Measurements from ENCODE around the gene MYH9.
"Not testable (repeated sequence)": the region's sequence is repeated elsewhere in the genome, so short reads cannot be mapped to it uniquely, and the experiment has no call there.

MYH9 gene

DNA sequence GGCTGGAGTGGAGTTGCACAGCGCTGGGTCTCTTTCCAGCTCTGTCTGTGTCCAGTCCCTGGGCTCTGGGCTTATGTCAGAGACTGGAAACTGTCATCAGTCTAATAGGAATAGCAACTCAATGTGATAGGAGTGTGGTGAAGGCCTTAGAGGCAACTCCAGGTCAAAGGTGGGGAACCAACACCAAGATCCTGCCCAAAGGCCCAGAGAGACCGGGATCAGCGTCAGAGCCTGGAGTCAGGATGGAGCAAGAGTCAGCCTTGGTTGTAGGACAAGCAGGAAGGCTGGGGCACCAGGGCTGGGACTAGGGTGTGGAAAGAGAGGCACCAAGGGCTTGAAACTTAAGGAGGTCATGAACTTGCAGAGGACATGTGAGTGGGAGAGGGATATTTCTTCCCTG is 125.5 kb downstream of the MYH9 start:
- not testable (repeated sequence) for DNase-seq

DNA sequence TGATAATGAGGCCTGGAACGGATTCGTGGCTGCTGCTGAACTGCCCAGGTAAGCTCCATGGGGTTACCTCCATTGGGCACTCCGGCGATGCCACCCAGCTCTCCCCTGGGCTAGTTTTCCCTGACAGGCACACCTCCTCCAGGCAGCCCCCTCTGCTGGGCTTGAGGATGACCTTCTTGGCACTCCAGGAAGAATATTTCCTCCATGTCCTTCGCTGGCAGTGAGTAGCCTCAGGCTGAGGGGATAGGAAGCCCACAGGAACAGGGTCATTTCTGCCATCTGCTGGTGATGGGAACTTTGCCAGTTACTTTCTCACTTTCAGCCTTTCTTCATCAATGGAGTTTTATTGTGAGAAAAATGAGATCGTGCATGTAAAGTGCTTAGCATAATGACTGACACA is 126.1 kb downstream of the MYH9 start:
- not testable (repeated sequence) for DNase-seq

DNA sequence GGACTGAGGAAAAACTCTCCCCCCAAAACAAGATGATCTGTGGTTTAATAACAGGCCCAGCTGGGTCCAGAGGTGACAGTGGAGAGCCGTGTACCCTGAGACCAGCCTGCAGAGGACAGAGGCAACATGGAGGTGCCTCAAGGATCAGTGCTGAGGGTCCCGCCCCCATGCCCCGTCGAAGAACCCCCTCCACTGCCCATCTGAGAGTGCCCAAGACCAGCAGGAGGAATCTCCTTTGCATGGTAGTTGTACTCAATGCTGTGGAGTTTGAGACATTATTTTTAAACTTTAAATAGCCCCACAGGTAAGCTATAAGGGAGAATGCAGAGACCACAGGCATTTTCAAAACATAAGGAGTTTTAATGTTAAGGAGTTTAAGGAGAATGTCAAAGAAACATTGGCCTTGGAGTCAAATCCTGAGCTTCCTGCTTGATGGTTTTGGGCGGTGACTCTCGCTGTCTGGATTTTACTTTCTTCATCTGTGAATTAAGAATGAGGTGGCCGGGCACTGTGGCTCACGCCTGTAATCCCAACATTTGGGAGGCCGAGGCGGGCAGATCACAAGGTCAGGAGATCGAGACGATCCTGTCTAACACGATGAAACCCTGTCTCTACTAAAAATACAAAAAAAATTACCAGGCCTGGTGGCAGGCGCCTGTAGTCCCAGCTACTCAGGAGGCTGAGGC is 128.0 kb downstream of the MYH9 start:
- no peak for DNase-seq

DNA sequence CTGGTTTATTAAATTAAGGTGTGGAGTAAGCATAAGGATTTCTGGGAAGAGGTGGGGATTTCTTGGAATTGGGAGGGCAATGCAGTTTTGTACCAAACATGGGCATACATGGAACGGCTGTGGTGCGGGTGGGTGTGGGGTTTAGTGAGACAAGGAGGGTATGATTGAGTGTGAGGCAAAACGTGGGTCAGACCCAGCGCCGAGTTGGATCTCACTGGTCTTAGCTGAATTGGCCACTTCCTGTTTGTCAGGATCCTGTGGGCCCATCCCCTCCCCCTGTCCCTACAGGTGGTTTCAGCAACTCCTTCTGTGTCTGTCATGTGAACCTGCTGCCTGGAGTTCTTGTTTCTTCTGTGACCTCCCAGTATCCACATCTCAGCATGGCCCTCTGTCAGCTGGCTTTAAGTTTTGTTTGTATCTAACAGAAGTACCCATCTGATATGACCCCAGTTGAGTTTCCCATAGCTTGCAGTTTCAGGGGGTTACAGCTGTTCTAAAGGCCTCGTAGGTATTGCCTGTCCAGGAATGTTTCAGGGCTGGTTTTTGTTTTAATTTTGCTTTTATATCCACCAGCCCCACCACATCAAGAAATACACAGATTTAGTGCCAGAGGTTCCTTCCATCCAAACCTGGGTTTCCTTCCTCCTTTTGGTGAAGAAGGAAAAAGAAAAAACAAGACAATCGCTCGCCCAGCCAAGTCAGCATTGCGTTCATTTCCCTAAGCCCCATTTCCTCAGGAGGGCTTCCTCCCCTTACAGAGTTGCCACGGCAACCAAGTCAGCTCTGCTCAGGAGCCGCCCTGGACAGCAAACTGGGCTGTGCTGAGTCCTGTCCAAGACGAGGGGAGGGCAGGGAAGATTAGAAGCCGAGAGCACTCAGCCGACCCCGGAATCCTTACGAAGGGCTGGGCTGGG is 128.8 kb downstream of the MYH9 start:
- peak; percentile 35 for DNase-seq

DNA sequence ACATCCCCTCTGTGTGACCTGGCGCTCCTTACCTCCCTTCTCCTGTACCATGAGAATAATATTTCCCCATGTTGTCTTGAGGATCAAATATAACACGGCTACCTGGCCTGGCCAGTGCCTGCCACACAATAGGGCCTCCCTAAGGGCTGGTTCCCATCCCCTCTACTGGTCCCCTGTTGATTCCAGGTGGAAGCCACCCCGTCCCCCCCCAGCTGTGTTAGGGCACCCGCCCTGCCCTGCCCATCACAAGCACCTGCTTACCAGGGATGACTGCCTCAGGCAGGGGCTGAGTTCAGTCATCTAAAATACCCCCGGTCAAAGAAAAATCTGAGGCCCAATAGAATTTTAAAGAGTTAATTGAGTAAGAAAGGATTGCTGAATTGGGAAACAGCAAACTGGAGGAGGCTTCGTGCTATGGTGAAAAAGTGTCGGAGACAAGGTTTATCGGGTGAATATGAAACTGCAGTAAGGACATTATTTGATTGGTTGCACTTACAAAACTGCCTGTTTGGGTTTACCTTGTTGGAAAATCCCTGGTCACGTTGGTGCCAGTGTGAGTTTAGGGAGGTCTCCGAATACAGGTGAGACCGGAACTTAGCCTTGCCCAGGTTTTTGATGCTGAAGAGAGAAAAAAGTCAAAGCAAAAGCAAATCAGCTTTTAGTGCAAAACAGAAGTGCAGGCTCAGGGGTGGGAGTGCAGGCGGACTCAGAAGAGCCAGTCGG is 129.7 kb downstream of the MYH9 start:
- no peak for DNase-seq

DNA sequence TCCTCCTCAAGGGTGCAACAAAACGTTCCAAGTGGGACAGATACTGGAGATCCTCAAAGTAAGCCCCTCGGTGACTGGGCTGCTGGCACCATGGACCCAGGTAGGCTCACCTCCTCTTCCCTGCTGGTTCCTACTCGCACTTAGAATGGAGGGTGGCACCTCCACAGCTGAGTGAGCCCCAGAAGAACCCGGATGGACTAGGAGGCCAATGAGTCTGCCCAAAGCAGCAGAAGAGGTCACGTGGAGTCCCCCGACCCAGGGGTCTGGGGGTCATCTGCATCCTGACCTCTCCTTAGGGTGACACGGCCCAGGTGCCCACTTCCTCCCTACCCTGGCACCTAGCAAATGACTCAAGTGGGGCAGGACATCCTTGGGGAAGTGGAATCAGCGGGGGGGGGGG is 130.5 kb downstream of the MYH9 start:
- DNase-seq: no peak

DNA sequence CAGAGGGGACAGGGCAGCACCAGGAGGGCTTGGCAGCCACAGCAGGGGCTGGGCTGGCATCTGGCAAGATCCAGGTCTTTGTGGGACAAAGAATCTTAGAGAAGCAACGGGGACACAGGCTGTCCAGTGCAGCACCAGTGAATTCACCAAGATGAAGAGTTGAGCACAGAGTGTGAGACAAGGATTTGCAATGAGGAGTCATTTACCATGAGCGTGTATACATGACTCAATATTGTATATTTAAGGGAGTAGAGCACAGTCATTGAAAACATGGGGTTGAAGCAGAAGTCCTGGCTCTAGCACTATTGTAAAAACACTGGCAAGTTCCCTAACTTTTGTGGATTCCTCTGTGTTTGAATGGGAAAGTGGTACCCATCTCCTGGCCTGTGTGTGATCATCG is 131.3 kb downstream of the MYH9 start:
- no peak for DNase-seq

DNA sequence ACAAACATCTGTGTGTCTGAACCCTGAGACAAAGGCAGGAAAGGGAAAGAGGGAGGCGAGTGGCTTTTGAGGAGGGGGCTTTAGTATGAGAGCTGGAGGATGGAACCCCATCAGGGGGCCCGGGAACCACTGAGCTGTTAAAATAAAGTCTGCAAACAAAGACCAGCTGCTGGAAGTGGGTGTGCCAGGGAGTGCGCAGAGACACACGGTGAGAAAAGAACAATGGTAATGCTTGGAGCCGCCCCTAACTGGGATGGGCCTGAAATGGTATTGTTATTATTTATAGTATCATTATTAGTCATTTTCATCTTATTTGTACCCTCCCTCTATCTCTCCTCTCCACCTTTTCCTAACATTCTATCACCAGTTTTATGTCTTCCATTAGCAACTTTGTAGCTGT is 132.2 kb downstream of the MYH9 start:
- not testable (repeated sequence) for DNase-seq

DNA sequence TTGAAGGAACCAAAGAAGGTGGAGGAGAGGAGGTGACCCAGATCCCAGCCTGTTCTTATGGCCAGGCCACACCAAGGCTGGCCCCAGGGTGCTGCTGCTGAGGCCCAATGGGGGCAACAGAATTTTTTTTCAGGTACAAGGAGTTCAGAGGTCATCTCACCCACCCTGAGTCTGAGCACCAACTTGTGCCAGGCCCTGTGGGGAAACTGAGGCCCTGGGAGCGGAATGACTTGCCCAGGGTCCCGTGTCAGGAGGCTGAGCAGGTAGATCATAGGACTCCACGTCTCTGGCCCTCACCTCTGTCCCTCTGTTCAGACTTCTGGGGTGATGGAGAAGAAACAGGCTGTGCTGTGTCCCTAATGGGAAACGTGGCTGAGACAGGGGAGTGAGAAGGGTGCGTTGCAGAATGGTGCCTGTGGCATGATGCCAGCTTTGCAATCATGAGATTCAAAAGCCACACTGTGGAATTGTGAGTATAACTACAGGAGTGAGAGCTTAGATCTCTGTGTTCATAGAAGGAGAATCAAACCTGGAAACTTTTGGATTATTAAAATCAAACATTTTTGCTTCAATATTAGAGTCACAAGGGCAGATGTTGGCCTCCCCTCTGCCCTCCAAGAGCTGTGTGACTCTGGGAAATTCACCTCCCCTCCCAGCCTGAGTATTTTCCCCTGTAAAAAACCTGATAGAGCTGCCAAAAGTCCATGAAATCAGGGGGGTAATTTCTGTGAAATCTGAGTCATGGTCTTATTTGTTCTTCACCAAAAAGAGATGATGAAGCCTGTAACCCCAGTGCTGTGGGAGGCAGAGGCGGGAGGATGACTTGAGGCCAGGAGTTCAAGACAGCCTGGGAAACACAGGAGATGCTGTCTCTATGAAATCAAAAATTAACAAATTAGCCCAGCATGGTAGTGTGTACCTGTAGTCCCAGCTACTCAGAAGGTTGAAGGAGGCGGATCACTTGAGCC is 134.0 kb downstream of the MYH9 start:
- peak; percentile 46 for DNase-seq

DNA sequence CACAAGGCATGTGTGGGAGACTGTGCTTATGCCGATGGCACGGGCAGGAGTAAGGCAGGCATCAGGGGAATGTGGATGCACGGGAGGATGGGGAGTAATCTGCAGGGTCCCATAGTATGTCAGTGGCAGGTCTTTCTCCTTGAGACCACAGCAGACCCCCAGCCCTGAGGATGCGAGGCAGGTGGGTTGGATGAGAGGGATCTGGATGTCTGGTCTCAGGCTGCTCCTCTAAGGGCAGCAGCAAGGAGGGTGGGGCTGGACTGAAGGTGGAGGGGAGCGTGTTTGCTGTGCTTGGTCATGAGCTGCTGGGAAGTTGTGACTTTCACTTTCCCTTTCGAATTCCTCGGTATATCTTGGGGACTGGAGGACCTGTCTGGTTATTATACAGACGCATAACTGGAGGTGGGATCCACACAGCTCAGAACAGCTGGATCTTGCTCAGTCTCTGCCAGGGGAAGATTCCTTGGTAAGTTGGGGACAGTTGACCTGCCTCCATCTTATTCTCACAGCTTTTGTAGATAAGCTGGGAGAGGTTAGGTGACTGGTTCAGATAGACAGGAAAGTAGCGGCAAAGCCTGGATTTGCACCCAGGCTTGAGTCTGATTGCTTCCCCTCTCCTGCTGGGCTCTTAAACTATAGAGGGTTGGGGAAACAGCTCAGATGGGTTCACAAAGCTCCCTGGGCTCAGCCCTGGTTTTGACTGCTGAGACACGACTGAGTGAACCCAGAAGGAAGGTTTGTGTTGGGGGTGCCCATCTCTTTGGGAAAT is 134.8 kb downstream of the MYH9 start, which contains the start of gene APOL1:
Gene APOL1 (plus strand): TSS at position 380 of the 769 bp plus-strand sequence. CDS start 1,823 bp downstream, outside the sequence.
- peak; percentile 54 for DNase-seq

DNA sequence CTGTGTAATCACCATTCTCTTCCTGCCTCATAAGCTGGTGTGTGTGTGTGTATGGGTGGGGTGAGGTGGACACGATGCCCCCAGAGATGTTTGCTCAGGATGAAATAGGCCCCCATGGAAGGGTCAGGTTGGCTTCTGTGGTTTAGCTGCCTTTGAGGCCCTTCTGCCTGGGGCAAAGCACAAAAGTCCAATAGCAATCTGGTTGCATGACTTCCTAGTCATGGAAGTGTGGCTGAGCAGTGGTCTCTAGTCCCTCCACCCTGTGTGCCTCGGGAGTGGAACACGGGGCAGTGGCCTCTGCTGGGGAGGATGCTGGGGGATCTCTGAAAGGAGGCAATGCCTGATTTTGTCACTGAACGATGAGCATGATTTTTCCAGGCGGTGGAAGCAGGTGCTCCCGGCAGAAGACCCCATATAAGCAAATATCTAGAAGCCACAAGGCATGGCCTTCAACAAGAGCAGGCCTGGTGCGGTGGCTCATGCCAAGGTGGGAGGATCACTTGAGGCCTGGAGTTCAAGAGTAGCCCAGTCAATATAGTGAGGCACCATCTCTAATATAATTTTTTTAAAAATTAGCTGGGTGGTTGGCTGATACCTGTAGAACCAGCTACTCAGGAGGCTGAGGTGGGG is 135.7 kb downstream of the MYH9 start:
- not testable (repeated sequence) for DNase-seq

DNA sequence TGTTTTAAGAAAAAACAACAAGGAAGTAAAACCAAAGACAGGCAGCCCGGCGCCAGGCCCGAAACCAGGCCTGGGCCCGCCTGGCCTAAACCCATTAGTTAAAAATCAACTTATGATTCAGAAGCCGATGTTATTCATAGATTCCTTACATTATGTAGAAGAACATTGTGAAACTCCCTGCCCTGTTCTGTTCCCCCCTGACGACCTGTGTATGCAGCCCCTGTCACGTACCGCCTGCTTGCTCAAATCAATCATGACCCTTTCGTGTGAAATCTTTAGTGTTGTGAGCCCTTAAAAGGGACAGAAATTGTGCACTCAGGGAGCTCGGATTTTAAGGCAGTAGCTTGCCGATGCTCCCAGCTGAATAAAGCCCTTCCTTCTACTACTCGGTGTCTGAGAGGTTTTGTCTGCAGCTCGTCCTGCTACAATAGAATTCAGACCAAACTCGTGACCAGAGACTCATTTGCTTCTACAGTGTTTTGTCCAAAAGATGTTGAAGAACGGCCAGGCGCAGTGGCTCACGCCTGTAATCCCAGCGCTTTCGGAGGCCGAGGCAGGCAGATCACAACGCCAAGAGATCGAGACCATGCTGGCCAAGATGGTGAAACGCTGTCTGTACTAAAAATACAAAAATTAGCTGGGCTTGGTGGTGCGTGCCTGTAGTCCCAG is 137.3 kb downstream of the MYH9 start:
- not testable (repeated sequence) for DNase-seq

DNA sequence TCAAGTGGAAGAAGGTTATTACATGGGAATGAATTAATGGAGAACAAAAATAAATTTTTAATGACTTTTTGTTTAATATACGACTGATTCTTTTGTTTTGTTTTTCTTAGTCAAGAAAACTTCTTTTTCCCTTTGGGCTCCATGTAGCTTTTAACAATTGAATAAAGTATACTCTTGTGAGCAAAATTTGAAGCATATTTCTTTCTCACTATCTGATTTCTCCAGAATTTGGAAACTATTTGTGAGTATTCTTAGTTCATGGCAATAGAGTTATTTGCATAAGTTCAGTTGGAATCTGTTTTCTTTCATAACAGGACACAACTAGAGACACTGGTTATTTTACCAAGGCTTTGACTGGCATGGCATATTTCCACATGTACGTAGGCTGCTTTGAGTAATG is 138.6 kb downstream of the MYH9 start:
- DNase-seq: no peak

DNA sequence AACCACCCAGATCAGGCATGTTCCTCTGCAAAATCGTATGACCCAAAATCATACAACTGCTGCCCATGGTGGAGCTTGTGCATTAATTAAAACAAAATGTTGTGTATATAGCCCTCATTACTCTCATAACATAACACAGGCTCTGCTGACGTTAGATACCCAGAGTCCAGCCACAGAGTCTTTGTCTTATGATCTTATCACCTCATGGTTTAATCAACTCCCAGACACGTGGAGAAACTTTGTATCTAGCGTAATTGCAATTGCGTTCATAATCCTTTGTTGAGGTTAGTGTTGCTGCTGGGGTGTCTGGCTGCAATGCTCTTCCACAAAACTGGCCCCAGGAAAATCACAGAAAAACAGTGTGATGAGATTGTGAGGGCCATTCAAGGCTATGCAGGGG is 139.8 kb downstream of the MYH9 start:
- DNase-seq: no peak

DNA sequence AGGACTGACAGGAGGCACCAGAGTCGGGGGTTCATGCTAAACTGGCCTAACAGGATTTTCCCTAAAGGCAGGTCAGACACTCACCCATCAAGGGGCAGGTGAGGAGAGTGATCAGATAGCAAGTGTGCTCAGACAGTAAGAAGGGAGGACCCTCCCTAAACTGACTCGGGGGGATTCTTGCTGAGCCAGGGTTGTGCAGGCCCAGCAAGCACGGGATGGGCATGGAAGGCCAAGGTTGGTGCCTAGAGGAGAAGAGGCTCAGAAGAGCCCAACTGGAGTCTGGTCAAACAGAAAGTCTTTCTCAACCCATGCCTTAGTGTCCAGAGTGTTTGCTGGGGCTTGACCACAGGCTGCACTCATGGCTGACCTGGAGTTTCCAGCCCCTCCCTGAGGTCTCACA is 141.0 kb downstream of the MYH9 start:
- no peak for DNase-seq

DNA sequence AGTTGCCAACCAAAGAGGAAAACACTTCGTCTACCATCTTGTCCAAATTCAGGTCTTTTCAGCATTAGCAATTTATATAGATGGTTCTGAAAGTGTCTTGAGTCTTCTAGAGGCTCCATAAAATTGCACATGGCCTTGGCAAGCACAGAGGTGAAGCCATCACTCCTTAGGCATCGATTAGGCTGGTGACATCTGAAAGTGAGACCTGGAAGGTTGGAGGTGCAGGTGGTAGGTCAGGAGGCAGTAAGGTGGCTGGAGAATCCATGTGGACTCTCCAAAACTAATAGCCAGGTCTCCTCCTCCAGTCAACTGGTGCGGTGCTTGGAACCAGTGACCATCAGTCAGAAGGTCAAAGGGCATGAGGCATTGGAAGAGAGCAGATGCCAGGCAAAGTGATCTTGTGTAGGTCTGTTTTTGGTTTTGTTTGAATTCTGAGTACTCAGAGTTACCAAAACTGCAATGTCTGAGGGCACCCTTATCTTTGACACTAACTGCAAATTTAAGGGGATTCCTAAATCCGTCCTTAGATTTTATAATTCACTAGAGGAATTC is 141.9 kb downstream of the MYH9 start:
- DNase-seq: no peak

DNA sequence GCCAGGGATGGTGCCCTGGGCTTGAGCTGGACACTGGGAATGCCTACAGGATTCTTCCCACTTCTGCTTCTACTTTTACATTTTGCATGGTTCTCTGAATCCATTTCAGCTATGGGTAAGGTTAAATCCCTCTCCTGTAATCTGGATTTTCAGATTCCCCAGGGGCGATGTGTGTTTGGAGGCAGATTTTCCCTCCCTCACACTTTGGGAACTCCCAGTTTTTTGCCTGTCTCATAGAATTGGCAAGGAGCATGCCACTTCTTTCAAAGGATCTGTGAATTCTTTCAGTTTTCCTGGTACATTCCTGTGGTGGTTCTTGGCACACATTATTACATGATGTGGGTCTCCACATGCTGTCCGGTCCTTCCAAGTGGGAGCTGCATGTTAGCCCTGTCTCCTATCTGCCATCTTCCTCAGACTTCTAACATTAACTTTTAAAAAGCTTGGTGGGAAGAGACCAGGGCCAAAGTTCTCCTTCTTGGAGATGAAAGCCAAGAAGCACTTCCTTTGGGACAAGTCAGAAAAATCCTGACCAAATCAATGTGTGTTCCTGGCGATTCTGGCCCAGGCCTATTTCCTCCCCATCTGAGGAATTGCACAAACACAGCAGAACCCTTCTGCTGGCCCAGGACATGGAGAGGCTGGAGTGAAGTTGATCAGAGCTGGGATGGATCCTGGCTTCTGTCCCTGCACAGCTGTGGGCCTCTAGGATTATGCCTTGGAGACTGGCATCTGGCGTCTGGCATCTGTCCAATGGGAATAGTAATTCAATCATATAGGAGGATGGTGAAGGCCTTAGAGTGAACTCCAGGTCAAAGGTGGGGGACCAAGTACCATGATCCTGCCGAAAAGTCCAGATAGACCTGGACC is 143.0 kb downstream of the MYH9 start:
- DNase-seq: no peak

DNA sequence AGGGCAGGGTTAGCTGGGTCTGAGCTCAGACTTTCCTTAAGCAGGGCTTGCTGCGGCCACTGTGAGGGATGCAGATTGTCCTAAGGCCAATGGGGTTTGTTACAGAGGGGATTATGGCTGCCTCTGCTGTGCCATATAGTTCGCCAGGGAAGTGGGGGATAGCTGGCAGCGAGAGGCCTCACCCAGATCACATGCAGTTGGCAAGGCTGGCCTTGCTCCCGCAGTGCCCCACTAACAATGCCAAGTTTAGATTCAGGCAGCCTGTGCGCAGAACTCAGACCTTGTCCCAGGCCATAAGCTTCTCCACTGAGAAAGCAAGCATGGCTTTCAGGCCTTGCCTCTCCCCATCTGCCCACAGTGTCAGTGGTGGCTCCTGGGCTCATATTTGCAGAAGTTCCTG is 143.8 kb downstream of the MYH9 start:
- no peak for DNase-seq

All from stimulated activated CD4-positive, alpha-beta T cell treated with anti-CD3 and anti-CD28 coated beads, Interleukin-1b, Interleukin-23, amount 100 ng/mL, for 48 hours (primary cell).